DND-41 (cell line): ENCODE results near the gene CLASP1.
A peak's percentile ranks its signal among the peaks of the same experiment; 100 is the strongest.

ENCODE experiments used
- ATAC-seq: fragments of 200-7000 bp; cut with Tn5 transposase; 3 replicates; pipeline ENCODE4 v1.9.1; 2021; ENCODE audit warnings: low read depth; ENCODE audit not compliant: insufficient read depth
- DNase-seq: peaks from one replicate; pipeline ENCODE4 v3.0.0-alpha.2; 2020
- H2AFZ ChIP-seq: 2 replicates; pipeline ENCODE4 v1.6.0; 2012; ENCODE audit warnings: low read depth, low read length
- H3K27ac ChIP-seq: 2 replicates; pipeline ENCODE4 v1.5.1; 2012; ENCODE audit warnings: low read length, inconsistent platforms
- H3K27me3 ChIP-seq: fragments of 200-600 bp; sonication (generic); 2 replicates; pipeline ENCODE4 v1.6.0; 2012; ENCODE audit warnings: low read length, mild to moderate bottlenecking, inconsistent platforms; ENCODE audit not compliant: insufficient read depth, poor library complexity
- H3K36me3 ChIP-seq: 2 replicates; pipeline ENCODE4 v1.5.1; 2012; ENCODE audit warnings: low read length, inconsistent platforms; ENCODE audit not compliant: insufficient read depth
- H3K4me1 ChIP-seq: 2 replicates; pipeline ENCODE4 v1.5.1; 2012; ENCODE audit warnings: mild to moderate bottlenecking, low read length; ENCODE audit not compliant: insufficient read depth
- H3K4me2 ChIP-seq: 2 replicates; pipeline ENCODE4 v1.6.0; 2012; ENCODE audit warnings: mild to moderate bottlenecking, moderate library complexity, low read length, inconsistent platforms; ENCODE audit not compliant: insufficient read depth
- H3K4me3 ChIP-seq, 2 experiments: fragments of 200-600 bp in 1 of 2; shearing (Covaris generic) in 1 of 2; 2 replicates each; pipeline ENCODE4 v1.5.1; 2012 to 2016; ENCODE audit warnings: inconsistent platforms in 2 of 2, low read length in 2 of 2, mild to moderate bottlenecking in 2 of 2, low read depth in 1 of 2, moderate library complexity in 1 of 2
- H3K79me2 ChIP-seq: 2 replicates; pipeline ENCODE4 v1.6.0; 2012; ENCODE audit warnings: low read length, inconsistent platforms; ENCODE audit not compliant: insufficient read depth
- H3K9ac ChIP-seq: 2 replicates; pipeline ENCODE4 v1.6.0; 2012; ENCODE audit warnings: low read depth, mild to moderate bottlenecking, inconsistent platforms, low read length, moderate library complexity
- H3K9me3 ChIP-seq: 2 replicates; pipeline ENCODE4 v1.5.1; 2012; ENCODE audit warnings: low read length, moderate library complexity, mild to moderate bottlenecking, inconsistent platforms; ENCODE audit not compliant: insufficient read depth, severe bottlenecking
- H4K20me1 ChIP-seq: 2 replicates; pipeline ENCODE4 v1.6.0; 2012; ENCODE audit warnings: low read length; ENCODE audit not compliant: insufficient read depth
- EZH2 ChIP-seq: IDR thresholded peaks from 3 replicates; pipeline ENCODE4 v1.6.1; 2012; ENCODE audit warnings: borderline replicate concordance, low read depth, mild to moderate bottlenecking, moderate library complexity, low read length, inconsistent platforms; ENCODE audit not compliant: severe bottlenecking
- TF ChIP-seq, protein P1 (sequence below): IDR thresholded peaks from 2 replicates; pipeline ENCODE4 v1.5.1; 2012; ENCODE audit warnings: borderline replicate concordance, low read length, moderate library complexity, mild to moderate bottlenecking; ENCODE audit not compliant: poor library complexity, severe bottlenecking; ENCODE audit errors: extremely low read depth

Gene CLASP1

DNA sequence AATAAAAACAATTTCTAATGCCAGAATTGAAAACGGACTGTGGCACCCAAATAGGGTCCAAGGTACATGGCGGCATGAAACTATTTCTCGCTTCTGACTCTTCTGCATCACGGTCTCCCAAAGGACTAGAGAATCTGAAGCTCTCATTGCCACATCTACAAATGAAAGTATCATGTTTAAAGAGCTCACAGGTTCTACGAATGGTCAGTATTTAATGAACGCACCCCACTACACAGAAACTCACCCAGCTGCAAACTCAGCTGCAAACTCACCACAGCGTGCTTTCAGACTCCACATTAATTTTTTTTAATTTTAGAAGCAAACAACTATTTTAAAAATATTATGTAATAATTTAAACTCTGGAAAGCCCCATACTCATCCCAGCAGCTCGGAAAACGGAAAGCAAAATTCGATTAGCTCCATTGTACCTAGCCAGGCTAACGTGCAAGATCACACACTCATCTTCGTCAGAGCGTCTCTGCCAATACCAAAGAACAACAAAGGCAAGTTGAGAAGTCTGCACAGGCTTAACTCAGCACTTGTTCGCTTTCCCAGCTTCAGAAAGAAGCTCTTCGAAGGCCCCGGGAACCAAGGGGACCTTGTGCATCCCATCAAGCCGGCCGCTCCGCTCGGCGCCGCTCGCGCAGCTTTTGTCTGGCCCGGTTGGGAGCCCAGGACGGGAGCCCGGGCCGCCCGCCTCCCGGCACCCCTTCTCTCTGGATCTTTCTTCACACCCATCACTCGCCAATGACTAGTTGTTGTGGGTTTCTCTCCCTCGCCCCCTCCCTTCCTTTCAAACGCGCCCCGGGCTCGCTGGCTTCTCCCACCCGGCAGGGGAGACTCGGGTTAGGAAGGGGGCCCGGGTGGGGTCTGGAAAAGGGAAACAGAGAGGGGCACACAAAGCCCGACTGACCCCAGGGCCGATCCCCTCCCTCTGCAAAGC, 785 bp downstream of the CLASP1 start:
- Histone ChIP-seq H3K4me2 (peak overlapping the region; percentile 76), H3K4me1 (peaks cover 53% of the 10 kb centered on the region), H3K27me3 (no peaks in the 10 kb centered on the region), H3K36me3 (no peaks in the 10 kb centered on the region; the same call in 1 of the 2 replicates), H3K27ac (peak overlapping the region; percentile 100), H2AFZ (peak overlapping the region; percentile 93), H3K9me3 (no peaks in the 10 kb centered on the region), H4K20me1 (peaks cover 27% of the 10 kb centered on the region; the same call in 1 of the 2 replicates), H3K9ac (peak overlapping the region; percentile 93), H3K79me2 (peaks cover 95% of the 10 kb centered on the region), H3K4me3 (peak overlapping the region; percentile 59 to 90)
- TF ChIP-seq, protein P1, sequence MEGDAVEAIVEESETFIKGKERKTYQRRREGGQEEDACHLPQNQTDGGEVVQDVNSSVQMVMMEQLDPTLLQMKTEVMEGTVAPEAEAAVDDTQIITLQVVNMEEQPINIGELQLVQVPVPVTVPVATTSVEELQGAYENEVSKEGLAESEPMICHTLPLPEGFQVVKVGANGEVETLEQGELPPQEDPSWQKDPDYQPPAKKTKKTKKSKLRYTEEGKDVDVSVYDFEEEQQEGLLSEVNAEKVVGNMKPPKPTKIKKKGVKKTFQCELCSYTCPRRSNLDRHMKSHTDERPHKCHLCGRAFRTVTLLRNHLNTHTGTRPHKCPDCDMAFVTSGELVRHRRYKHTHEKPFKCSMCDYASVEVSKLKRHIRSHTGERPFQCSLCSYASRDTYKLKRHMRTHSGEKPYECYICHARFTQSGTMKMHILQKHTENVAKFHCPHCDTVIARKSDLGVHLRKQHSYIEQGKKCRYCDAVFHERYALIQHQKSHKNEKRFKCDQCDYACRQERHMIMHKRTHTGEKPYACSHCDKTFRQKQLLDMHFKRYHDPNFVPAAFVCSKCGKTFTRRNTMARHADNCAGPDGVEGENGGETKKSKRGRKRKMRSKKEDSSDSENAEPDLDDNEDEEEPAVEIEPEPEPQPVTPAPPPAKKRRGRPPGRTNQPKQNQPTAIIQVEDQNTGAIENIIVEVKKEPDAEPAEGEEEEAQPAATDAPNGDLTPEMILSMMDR: no peak
- no peak for TF ChIP-seq EZH2
- ATAC-seq (peak; percentile 54), DNase-seq (peak; percentile 58)

DNA sequence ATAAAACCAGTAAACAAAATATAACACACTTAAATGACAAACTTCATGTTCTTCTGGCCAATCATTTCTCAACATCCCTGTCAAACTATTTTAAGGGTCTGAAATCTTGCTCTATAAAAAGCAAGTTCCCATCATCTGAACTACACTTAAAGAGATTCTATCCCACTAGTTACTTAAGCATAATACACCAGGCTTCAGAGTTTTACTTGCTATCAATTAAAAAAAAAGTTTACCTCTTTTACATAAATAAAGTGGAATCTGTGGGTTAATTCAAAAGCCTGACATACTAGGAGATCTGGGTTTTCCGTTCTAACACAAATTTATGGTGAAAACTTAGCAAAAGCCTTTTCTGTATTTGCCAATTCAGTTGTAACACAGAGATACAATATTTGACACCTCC, 1.9 kb downstream of the CLASP1 start:
- no peaks in the 10 kb centered on the region; the same call in 1 of the 2 replicates for H3K36me3 ChIP-seq
- no peaks in the 10 kb centered on the region for H3K9me3 ChIP-seq
- TF ChIP-seq EZH2: no peak
- TF ChIP-seq, protein P1: no peak
- peaks cover 31% of the 10 kb centered on the region; the same call in 1 of the 2 replicates for H4K20me1 ChIP-seq
- peak overlapping the region; percentile 28; the same call in 1 of the 2 replicates for H3K27ac ChIP-seq
- H3K79me2 ChIP-seq: peaks cover 96% of the 10 kb centered on the region
- no peaks in the 10 kb centered on the region for H3K27me3 ChIP-seq
- no peak overlapping the region for H2AFZ ChIP-seq
- peaks cover 43% of the 10 kb centered on the region for H3K4me1 ChIP-seq
- no peak for DNase-seq
- peak overlapping the region; percentile 59 to 90; a peak in 3 of 4 replicates for H3K4me3 ChIP-seq
- H3K9ac ChIP-seq: peak overlapping the region; percentile 93
- no peak for ATAC-seq
- H3K4me2 ChIP-seq: peak overlapping the region; percentile 76

DNA sequence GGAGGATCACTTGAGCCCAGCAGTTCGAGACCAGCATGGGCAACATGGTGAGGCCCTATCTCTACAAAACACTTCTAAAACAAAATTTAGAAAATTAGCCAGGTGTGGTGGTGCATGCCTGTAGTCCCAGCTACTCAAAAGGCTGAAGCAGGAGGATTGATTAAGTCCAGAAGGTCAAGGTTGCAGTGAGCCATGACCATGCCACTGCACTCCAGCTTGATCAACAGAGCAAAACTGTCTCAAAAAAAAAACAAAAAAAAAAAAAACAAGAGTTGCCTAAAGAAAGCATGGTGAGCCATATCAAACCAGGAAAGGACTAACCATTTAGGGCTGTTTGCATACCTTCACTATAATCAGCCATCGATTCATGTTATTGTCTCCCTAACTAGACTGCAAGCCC, 4.5 kb downstream of the CLASP1 start:
- H3K4me1 ChIP-seq: peaks cover 27% of the 10 kb centered on the region
- no peaks in the 10 kb centered on the region for H3K27me3 ChIP-seq
- no peak overlapping the region for H2AFZ ChIP-seq
- ATAC-seq (no peak), DNase-seq (no peak)
- no peak overlapping the region for H3K27ac ChIP-seq
- H3K9me3 ChIP-seq: no peaks in the 10 kb centered on the region
- H3K4me3 ChIP-seq: no peak overlapping the region
- H3K9ac ChIP-seq: no peak overlapping the region
- peaks cover 42% of the 10 kb centered on the region for H4K20me1 ChIP-seq
- H3K4me2 ChIP-seq: no peak overlapping the region
- H3K36me3 ChIP-seq: peaks cover 8% of the 10 kb centered on the region
- TF ChIP-seq, protein P1: no peak
- no peak for TF ChIP-seq EZH2
- H3K79me2 ChIP-seq: peaks cover 97% of the 10 kb centered on the region
